HEK293 (cell line): ENCODE data around the gene KREMEN2.

Source experiments
- BCL6B ChIP-seq: fragments of 450-650 bp; formaldehyde crosslinking; IDR thresholded peaks from 2 replicates; pipeline ENCODE4 v1.5.1; 2017; ENCODE audit warnings: missing biosample characterization, missing genetic modification characterization
- EGR2 ChIP-seq: fragments of 450-650 bp; formaldehyde crosslinking; IDR thresholded peaks from 2 replicates; pipeline ENCODE4 v1.5.1; 2016; ENCODE audit warnings: low read depth, missing biosample characterization, missing genetic modification characterization
- OSR2 ChIP-seq: fragments of 450-650 bp; formaldehyde crosslinking; IDR thresholded peaks from 2 replicates; pipeline ENCODE4 v1.5.1; 2016; ENCODE audit warnings: missing biosample characterization, missing genetic modification characterization
- PATZ1 ChIP-seq: fragments of 450-650 bp; formaldehyde crosslinking; IDR thresholded peaks from 2 replicates; pipeline ENCODE4 v1.5.1; 2016; ENCODE audit warnings: missing biosample characterization, missing genetic modification characterization
- PRDM6 ChIP-seq: fragments of 450-650 bp; formaldehyde crosslinking; IDR thresholded peaks from 2 replicates; pipeline ENCODE4 v1.5.1; 2017; ENCODE audit warnings: missing biosample characterization, missing genetic modification characterization
- REST ChIP-seq: fragments of 450-650 bp; formaldehyde crosslinking; IDR thresholded peaks from 2 replicates; pipeline ENCODE4 v1.5.1; 2016; ENCODE audit warnings: missing biosample characterization, missing genetic modification characterization
- SALL2 ChIP-seq: fragments of 450-650 bp; formaldehyde crosslinking; IDR thresholded peaks from 2 replicates; pipeline ENCODE4 v1.5.0; 2017; ENCODE audit warnings: missing biosample characterization, mild to moderate bottlenecking, missing genetic modification characterization, borderline replicate concordance
- SP3 ChIP-seq: fragments of 450-650 bp; formaldehyde crosslinking; IDR thresholded peaks from 2 replicates; pipeline ENCODE4 v1.5.1; 2016; ENCODE audit warnings: missing biosample characterization, missing genetic modification characterization
- ZBTB17 ChIP-seq: fragments of 450-650 bp; formaldehyde crosslinking; IDR thresholded peaks from 2 replicates; pipeline ENCODE4 v1.5.1; 2016; ENCODE audit warnings: missing biosample characterization, missing genetic modification characterization
- ZBTB21 ChIP-seq: fragments of 450-650 bp; formaldehyde crosslinking; IDR thresholded peaks from 2 replicates; pipeline ENCODE4 v1.5.1; 2017; ENCODE audit warnings: missing biosample characterization, missing genetic modification characterization
- ZFP3 ChIP-seq: fragments of 450-650 bp; formaldehyde crosslinking; IDR thresholded peaks from 2 replicates; pipeline ENCODE4 v1.5.1; 2016; ENCODE audit warnings: low read depth, missing biosample characterization, missing genetic modification characterization
- ZNF112 ChIP-seq: fragments of 450-650 bp; formaldehyde crosslinking; IDR thresholded peaks from 2 replicates; pipeline ENCODE4 v1.5.0; 2017; ENCODE audit warnings: missing biosample characterization, missing genetic modification characterization
- ZNF175 ChIP-seq: fragments of 450-650 bp; formaldehyde crosslinking; IDR thresholded peaks from 2 replicates; pipeline ENCODE4 v1.5.1; 2016; ENCODE audit warnings: missing biosample characterization, missing genetic modification characterization
- ZNF202 ChIP-seq: fragments of 450-650 bp; formaldehyde crosslinking; IDR thresholded peaks from 2 replicates; pipeline ENCODE4 v1.5.1; 2016; ENCODE audit warnings: missing biosample characterization, missing genetic modification characterization, borderline replicate concordance
- ZNF23 ChIP-seq: fragments of 450-650 bp; formaldehyde crosslinking; IDR thresholded peaks from 2 replicates; pipeline ENCODE4 v1.5.1; 2016; ENCODE audit warnings: missing biosample characterization, missing genetic modification characterization, borderline replicate concordance
- ZNF274 ChIP-seq, 2 experiments: fragments of 200-500 bp in 1 of 2; fragments of 450-650 bp in 1 of 2; sonication (Bioruptor generic) in 1 of 2; formaldehyde crosslinking in 1 of 2; IDR thresholded peaks; 2 replicates each; pipeline versions ENCODE4 v1.5.1 to v1.6.1; 2014 to 2016; ENCODE audit warnings: borderline replicate concordance in 1 of 2, inconsistent platforms in 1 of 2, low read length in 1 of 2, missing biosample characterization in 1 of 2, missing genetic modification characterization in 1 of 2
- ZNF280C ChIP-seq: fragments of 450-650 bp; formaldehyde crosslinking; IDR thresholded peaks from 2 replicates; pipeline ENCODE4 v1.5.1; 2016; ENCODE audit warnings: missing biosample characterization, missing genetic modification characterization
- ZNF354C ChIP-seq: fragments of 450-650 bp; formaldehyde crosslinking; IDR thresholded peaks from 2 replicates; pipeline ENCODE4 v1.5.1; 2016; ENCODE audit warnings: missing biosample characterization, missing genetic modification characterization, low read depth, borderline replicate concordance
- ZNF433 ChIP-seq: fragments of 450-650 bp; formaldehyde crosslinking; IDR thresholded peaks from 2 replicates; pipeline ENCODE4 v1.5.1; 2016; ENCODE audit warnings: missing biosample characterization, missing genetic modification characterization, low read depth
- ZNF514 ChIP-seq: fragments of 450-650 bp; formaldehyde crosslinking; IDR thresholded peaks from 2 replicates; pipeline ENCODE4 v1.5.1; 2016; ENCODE audit warnings: missing biosample characterization, missing genetic modification characterization
- ZNF560 ChIP-seq: fragments of 450-650 bp; formaldehyde crosslinking; IDR thresholded peaks from 2 replicates; pipeline ENCODE4 v1.5.1; 2017; ENCODE audit warnings: missing biosample characterization, missing genetic modification characterization, borderline replicate concordance
- ZNF600 ChIP-seq: fragments of 450-650 bp; formaldehyde crosslinking; IDR thresholded peaks from 2 replicates; pipeline ENCODE4 v1.5.1; 2016; ENCODE audit warnings: missing biosample characterization, missing genetic modification characterization
- ZNF658 ChIP-seq: fragments of 450-650 bp; formaldehyde crosslinking; IDR thresholded peaks from 2 replicates; pipeline ENCODE4; 2016; ENCODE audit warnings: missing biosample characterization, missing genetic modification characterization
- ZNF660 ChIP-seq: fragments of 450-650 bp; IDR thresholded peaks from 2 replicates; pipeline ENCODE4 v1.5.1; 2018; ENCODE audit warnings: missing biosample characterization, mild to moderate bottlenecking, missing genetic modification characterization
- ZNF792 ChIP-seq: fragments of 450-650 bp; formaldehyde crosslinking; IDR thresholded peaks from 2 replicates; pipeline ENCODE4 v1.5.1; 2016; ENCODE audit warnings: missing biosample characterization, missing genetic modification characterization
- ZNF837 ChIP-seq: fragments of 450-650 bp; formaldehyde crosslinking; IDR thresholded peaks from 2 replicates; pipeline ENCODE4 v1.5.1; 2016; ENCODE audit warnings: missing biosample characterization, missing genetic modification characterization
- ZSCAN23 ChIP-seq: fragments of 450-650 bp; formaldehyde crosslinking; IDR thresholded peaks from 2 replicates; pipeline ENCODE4 v1.5.1; 2016; ENCODE audit warnings: missing biosample characterization, missing genetic modification characterization
- ZSCAN30 ChIP-seq: fragments of 450-650 bp; IDR thresholded peaks from 2 replicates; pipeline ENCODE4 v1.5.1; 2018; ENCODE audit warnings: missing biosample characterization, mild to moderate bottlenecking, missing genetic modification characterization, moderate library complexity

Gene KREMEN2

GRCh38 chr16:2969545-2970521, 5.8 kb downstream of the KREMEN2 start (continued):
- TF ChIP-seq ZSCAN30 (tag by site-specific recombination) = peak; percentile 75
- TF ChIP-seq EGR2 (tag by site-specific recombination) = peak; percentile 68
- no peak for TF ChIP-seq ZNF280C (tag by site-specific recombination)
- TF ChIP-seq ZNF202 (tag by site-specific recombination) = no peak
- no peak for TF ChIP-seq ZSCAN23 (tag by site-specific recombination)
- peak; percentile 98 for TF ChIP-seq PATZ1 (tag by site-specific recombination)
- peak; percentile 27; the same call in 1 of the 2 replicates for TF ChIP-seq REST (tag by site-specific recombination)
- TF ChIP-seq ZNF112 (tag by site-specific recombination) = no peak
- no peak for TF ChIP-seq ZNF514 (tag by site-specific recombination)
- TF ChIP-seq SP3 (tag by site-specific recombination) = peak; percentile 72
- peak; percentile 83 for TF ChIP-seq ZNF660 (tag by site-specific recombination)
- TF ChIP-seq ZNF274 (IDR thresholded peaks at IDR 0.05; ENCODE audit: low read length) = no peak
- TF ChIP-seq ZNF274 (tag by site-specific recombination; IDR thresholded peaks at IDR 0.05; ENCODE audit: borderline replicate concordance) = no peak
- TF ChIP-seq ZNF354C (tag by site-specific recombination) = no peak
- no peak for TF ChIP-seq ZBTB21 (tag by site-specific recombination)
- TF ChIP-seq ZNF560 = no peak
- TF ChIP-seq ZNF792 (tag by site-specific recombination) = no peak
- peak; percentile 57 for TF ChIP-seq ZBTB17 (tag by site-specific recombination)
- no peak for TF ChIP-seq ZNF433 (tag by site-specific recombination)
- TF ChIP-seq ZNF600 (tag by site-specific recombination) = peak; percentile 71
- TF ChIP-seq OSR2 (tag by site-specific recombination) = peak; percentile 88
- TF ChIP-seq PRDM6 (tag by site-specific recombination) = no peak
- no peak for TF ChIP-seq ZNF175
- no peak for TF ChIP-seq SALL2
- TF ChIP-seq ZNF837 (tag by site-specific recombination) = peak; percentile 72; the same call in 1 of the 2 replicates
- no peak for TF ChIP-seq ZNF658 (tag by site-specific recombination)
- TF ChIP-seq BCL6B (tag by site-specific recombination) = no peak
- no peak for TF ChIP-seq ZNF23 (tag by site-specific recombination)
- TF ChIP-seq ZFP3 (tag by site-specific recombination) = no peak
